Measurements from ENCODE around the gene GPR78.

- TF ChIP-seq, protein P1, sequence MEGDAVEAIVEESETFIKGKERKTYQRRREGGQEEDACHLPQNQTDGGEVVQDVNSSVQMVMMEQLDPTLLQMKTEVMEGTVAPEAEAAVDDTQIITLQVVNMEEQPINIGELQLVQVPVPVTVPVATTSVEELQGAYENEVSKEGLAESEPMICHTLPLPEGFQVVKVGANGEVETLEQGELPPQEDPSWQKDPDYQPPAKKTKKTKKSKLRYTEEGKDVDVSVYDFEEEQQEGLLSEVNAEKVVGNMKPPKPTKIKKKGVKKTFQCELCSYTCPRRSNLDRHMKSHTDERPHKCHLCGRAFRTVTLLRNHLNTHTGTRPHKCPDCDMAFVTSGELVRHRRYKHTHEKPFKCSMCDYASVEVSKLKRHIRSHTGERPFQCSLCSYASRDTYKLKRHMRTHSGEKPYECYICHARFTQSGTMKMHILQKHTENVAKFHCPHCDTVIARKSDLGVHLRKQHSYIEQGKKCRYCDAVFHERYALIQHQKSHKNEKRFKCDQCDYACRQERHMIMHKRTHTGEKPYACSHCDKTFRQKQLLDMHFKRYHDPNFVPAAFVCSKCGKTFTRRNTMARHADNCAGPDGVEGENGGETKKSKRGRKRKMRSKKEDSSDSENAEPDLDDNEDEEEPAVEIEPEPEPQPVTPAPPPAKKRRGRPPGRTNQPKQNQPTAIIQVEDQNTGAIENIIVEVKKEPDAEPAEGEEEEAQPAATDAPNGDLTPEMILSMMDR (IDR thresholded peaks at IDR 0.05) = no peak
- no peak for TF ChIP-seq E2F4 (CRISPR knock-in tag; IDR thresholded peaks at IDR 0.05; ENCODE audit: borderline replicate concordance, low read depth)
- TF ChIP-seq SMAD4 (CRISPR knock-in tag; IDR thresholded peaks at IDR 0.05) = no peak
- TF ChIP-seq, protein P2, sequence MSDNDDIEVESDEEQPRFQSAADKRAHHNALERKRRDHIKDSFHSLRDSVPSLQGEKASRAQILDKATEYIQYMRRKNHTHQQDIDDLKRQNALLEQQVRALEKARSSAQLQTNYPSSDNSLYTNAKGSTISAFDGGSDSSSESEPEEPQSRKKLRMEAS (CRISPR knock-in tag; IDR thresholded peaks at IDR 0.05) = no peak
Measured at GRCh38 chr4:8601556-8601955, 21.4 kb downstream of the GPR78 start.
